ENCODE data around the gene CSNK1D.
A peak's percentile ranks its signal among the peaks of the same experiment; 100 is the strongest.

Gene CSNK1D

DNA sequence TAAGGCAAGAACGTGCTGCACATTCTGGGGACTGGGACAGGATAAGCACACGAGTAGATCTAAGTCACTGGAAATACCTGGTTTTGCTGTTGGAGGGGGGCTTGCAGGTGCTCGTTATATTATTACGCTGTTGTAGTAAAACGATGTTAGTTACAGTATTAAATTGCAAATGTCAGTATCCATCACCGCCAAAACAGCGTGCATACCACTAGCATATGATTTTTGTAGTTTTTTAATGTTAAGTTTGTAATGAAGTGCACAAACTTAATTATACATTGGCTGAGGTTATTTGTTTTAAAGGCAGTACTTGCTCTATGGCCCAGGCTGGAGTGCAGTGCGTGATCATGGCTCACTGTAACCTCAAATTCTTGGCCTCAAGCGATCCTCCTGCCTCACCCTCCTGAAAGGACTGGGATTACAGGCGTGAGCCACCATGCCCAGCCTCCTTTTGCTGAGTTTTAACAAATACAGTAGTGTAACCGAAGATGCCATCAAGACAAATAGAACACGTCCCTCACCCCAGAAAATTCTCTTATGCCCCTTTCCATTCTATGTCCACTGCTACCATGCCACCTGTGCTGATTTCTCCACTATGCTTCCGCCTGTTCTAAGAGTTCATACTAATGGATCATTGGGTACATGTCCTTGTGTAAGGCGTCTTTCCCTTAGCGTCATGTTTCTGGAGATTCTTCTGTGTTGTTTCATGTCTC is 20.7 kb upstream of the CSNK1D start:
- no peak for DNase-seq (ENCODE audit: low spot score)

DNA sequence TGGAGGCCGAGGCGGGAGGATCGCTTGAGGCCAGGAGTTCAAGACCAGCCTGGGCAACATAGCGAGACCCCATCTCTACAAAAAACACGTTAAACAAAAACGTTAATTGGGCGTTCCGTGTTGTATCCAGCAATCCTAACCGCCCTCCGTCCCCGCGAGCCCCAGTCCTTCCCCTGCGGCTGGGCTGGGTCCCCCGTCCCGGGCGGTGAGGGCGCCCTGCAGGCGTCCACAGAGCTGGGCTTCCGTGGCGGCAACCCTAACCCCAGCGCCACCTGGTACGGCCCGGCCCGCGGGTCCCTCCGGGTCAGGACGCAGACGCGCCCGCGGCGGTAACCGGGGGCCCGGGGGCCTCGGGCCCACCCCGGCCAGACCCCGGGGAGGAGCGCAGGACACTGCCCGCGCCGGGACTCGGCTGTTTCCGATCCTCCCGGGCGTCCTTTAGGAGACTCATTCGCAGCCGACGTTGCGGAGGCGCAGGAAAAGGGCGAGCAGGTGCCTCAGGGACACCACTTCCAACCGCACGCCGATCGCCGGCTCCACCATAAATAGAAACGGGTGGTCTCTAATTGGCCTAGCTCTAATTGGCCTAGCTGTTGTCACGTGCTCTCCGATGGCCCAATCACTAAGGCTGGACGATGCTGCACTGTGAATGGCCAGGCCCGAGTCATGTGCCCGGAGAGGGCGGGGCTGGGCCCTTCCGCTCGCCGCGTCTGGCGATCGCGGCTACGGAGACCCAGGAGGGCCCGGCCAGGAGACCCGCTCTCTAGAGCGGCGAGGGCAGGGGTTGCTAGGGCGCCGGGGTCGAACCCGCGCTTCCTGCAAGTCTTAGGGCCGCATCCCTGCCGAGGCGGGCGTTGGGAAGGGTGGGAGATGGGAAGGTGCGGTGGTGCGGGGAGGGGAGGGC is 19.0 kb upstream of the CSNK1D start:
- DNase-seq (ENCODE audit: low spot score), result peak; percentile 96

DNA sequence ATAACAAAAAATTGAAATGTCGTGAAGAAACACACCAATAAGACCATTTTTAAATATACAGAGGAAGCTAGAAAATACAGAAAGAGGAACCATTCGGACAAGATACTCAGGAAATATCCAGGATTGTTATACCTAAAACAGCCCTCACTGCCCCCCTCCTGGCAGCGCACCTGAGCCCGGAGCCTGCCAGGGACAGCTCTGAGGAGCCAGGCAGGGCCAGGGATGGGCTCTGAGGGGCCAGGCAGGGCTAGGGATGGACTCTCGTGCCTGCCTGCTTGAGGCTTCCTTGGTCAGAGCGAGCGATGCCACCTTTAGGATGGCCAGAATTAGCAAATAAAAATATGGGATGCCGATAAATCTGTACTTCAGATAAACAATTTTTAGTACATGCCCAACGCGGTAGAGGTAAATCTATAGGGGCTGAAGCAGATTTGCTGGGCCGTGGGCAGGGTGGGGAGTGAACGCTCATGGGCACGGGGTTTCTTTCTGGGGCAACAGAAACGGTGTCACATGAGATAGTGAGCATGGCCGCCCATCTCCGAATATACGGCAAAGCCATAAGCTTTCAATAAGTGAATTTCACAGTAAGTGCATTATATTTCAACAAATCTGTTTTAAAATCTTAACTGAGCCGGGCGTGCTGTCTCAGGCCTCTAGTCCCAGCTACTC is 18.2 kb upstream of the CSNK1D start:
- no peak for DNase-seq (ENCODE audit: low spot score)

DNA sequence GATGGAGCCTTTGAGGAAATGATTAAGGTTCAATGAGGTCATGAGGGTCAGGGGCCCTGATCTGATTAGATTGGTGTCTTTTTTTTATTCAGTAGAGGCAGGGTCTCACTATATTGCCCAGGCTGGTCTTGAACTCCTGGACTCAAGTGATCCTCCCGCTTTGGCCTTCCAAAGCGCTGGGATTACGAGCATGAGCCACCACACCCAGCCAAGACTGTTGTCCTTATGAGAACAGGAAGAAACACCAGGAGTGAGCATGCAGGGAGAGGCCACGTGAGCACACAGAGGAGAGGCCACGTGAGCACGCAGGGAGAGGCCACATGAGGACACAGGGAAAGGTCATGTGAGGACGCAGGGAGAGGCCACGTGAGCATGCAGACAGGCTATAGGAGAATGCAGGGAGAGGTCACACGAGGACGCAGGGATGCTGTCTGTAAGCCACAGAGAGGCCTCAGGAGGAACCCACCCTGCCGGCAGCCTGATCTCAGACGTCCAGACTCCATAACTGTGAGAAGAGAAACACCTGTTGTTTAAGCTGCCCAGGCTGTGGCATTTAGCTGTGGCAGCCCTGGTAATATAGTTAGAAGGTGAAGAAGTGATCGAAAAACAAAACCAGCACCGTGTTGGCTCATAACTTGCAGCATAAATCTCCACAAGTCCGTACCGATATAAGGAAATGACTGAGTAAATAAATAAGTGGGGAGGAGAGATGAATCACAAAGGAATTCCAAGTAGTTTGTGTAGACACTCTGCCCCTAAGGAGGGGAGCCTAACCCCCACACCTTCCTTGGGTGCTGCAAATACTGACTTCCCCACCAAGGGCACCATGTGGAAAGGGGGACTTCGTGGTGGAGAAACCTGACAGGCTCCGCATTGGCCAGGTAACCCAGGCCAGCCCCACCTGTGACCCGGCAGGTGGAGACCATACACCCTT is 14.6 kb upstream of the CSNK1D start:
- no peak for DNase-seq (ENCODE audit: low spot score)

DNA sequence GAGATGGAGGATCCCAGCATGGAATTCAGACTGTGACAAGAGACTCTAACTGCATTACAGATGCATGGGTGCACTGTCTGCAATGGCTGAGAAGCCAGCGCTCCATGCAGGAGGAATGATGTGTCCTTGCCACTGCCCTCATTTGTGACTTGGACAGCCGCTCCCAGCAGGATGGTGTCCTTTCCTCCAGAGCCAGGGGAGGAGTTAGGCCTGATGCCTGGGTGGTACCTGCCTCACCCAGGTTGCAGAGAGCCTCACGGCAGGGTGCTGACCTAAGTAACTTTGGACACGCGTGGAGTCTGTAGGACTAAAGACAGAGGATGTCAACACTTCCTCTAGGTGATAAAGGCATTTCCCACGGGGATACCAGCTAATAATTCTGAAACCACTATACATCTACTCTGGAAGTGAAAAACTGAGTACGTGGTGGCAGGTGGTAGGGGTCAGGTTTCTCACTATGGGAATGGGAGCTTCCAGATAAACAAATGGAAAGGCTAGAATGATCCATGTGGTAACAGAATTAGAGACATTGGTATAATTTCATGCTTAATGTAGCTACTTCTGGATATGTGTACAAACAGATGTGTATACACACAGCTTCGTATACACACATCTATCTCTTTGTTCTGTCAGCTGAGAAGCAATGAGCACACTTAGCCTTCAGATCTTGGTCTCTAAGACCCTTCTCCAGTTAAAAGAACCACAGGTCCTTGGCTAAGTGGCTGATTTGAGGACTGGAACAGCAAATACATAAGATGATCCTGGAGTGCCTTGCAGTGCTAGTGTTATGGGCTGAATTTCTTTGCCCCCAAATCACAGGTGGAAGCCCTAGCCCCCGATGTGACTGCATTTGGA is 13.7 kb upstream of the CSNK1D start:
- DNase-seq (ENCODE audit: low spot score), result no peak

DNA sequence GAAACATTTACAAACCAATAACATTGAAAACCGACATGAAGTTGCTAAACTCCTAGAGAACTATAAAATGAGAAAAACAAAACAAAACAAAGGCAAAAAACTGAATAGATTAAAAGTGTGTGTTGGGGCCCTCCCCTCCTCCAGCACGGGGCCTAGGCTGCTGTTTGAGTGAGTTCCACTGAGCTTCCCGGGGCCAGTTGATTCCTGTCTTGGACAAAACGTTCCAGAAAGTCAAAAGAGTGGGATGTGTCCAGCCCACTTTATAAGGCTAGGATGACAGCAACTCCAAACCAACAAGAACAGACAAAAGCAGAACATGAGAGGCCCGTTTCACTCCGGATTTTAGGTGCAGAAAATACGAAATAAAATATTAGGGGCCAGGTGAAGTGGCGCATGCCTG is 11.6 kb upstream of the CSNK1D start:
- no peak for DNase-seq (ENCODE audit: low spot score)

DNA sequence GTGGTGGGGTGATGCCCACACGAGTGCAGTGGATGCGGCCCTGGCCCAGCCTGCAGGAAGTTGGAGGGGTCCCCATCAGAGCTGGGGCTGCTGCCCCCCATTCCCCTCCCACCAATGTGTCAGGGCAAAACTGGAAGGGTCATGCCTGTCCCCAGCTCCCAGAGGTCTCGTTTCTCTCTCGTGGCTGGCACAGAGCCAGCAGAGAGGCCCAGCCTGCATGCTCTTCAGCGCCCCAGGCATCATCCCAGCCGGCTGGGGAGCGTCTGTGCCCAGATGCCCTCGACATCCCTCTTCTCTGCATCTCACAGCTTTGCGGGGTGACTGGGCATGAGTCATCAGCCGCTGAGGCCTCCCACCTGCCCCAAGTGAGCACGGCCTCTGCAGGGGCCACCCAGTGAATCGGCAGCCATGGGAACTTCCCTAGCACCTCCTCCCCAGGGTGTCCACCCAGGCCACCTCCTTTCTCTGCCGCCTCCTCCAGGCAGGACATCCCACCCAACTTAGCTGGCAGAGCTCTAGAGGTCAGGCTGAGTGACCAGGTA is 9.8 kb upstream of the CSNK1D start:
- DNase-seq (ENCODE audit: low spot score), result no peak

DNA sequence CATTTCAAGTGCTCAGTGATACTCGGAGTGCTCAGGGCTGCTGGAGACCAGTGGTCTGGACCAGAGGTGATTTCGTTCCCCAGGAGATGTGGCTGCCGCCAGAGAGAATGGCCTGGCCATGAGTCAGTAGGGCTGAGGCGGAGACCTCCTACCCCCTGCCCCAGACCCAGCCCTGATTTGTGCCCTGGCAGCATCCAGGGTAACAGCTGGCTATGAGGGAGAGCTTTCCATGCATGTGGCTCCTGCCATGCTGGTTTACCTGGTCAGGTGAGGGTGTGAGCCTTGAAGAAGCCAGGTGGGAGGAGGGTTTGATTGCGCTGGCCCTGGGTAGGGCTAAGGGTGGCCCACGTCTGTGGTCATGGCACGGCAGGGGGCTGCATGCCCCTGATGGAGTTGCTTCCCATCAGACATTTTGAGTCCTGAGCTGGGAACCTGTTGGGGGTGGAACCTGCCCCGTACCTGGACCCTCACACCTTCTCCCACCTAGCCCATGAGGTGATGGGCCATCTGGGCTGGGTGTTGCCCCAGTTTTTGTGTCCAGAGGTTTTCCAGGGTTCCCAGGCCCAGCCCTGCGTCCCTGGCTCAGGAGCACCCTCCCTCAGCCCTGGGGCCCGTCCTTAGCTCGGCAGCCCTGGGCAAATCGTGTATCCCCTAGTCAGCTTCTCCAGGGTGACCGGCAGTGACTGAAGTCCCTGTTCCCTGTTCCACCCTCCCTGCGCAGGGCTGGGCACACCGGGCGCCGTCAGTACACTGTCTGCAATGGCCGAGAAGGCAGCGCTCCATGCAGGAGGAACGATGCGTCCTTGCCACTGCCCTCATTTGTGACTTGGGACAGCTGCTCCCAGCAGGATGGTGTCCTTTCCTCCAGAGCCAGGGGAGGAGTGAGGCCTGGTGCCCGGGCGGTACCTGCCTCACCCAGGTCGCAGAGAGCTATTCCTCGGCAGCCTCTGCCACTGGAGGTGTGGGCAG is 9.0 kb upstream of the CSNK1D start:
- DNase-seq (ENCODE audit: low spot score), result no peak

DNA sequence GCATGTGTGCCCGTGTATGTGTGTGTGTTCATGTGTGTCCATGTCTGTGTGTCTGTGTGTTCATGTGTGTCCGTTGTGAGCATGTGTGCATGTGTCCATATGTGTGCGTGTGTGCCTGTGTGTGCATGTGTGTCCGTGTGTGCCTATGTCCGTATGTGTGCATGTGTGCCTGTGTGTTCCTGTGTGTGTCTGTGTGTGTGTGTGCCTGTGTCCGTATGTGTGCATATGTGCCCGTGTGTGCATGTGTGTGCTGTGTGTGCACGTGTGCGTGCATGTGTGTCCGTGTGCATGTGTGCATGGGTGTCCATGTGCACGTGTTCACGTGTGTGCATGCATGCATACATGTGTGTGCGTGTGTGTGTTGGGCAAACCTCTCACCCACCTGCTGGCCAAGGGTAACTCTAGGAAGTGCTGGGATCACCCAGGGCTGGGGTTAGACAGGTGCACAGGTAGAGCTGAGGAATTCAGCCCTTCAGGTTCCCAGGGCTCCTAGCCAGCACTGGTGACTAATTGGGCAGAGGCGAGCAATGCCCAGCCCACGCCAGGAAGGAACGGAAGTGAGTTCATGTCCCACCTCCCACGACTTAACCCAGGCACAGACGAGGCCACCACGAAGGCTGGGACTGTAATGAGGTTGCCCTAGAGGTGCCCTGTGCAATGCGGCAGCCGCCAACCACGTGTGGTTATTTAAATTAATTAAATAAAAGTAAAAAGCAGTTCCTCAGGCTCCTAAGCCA is 8.2 kb upstream of the CSNK1D start:
- no peak for DNase-seq (ENCODE audit: low spot score)

DNA sequence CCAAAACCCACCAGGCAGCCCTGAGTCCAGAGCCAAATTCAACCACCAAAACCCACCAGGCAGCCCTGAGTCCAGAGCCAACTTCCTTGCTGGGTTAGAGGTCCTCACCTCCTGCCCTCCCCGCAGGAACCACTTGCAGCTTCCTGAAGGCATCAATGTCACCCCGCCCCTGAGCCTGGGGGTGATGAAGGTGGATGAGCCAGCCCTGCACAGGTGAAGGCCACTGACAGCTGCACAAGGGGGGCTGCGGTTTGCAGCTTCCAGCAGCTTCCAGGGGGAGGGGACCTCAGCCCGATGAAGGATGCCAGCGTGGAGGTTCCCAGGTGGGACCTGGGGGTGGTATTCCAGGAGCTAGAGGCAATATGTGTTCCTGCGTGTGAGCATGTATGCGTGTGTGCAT is 7.6 kb upstream of the CSNK1D start:
- DNase-seq (ENCODE audit: low spot score), result no peak

DNA sequence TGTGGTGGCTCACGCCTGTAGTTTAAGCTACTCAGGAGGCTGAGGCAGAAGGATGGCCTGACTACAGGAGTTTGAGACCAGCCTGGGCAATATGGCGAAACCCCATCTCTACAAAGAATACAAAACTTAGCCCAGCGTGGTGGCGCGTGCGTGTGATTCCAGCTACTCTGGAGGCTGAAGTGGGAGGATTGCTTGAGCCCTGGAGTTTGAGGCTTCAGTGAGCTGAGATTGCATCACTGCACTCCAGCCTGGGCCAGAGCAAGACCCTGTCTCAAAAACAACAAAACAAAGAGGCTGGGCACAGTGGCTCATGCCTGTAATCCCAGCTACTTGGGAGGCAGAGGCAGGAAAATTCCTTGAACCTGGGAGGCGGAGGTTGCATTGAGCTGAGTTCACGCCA is 7.0 kb upstream of the CSNK1D start:
- DNase-seq (ENCODE audit: low spot score), result no peak

DNA sequence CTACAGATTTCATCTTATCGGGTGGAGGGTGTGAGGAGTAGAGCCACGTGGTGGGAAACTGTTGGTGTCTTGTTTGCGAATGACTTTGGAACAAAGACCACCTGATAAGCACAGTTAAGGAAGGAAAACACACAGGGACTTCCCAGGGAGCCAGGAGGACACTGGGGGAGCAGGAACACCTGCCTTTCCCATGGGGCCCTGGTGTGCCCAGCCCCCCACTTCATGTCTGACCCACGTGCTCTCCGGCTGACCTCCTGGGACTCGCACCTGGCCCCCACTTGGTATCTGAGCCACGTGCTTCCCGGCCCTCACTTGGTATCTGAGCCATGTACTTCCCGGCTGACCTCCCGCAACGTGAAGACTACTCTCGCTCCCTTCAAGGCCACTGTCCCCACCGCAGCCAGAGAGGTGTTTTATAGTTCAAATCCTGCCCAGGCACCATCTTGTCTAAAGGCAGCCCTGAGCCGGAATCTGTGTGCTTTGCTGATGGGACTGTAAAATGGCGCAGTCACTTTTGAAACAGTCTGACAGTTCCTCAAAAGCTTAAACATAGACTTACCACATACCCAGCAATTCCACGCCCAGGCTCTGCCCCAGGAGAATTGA is 5.4 kb upstream of the CSNK1D start:
- DNase-seq (ENCODE audit: low spot score), result no peak

DNA sequence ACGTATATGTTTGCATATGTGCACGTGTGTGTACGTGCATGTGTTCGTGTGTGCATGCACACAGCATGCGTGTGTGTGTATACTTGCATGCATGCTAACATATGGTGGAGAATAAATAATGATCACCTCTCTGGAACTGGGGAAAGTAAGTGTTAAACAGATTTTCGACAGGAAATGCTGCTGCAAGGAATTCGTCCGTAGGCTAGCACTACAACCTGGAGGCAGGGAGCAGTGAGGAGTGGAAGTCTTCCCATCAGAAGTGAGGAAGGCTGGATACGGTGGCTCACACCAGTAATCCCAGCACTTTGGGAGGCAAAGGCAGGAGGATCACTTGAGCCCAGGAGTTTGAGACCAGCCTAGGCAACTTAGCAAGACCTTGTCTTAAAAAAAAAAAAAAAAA is 4.8 kb upstream of the CSNK1D start:
- no peak for DNase-seq (ENCODE audit: low spot score)

DNA sequence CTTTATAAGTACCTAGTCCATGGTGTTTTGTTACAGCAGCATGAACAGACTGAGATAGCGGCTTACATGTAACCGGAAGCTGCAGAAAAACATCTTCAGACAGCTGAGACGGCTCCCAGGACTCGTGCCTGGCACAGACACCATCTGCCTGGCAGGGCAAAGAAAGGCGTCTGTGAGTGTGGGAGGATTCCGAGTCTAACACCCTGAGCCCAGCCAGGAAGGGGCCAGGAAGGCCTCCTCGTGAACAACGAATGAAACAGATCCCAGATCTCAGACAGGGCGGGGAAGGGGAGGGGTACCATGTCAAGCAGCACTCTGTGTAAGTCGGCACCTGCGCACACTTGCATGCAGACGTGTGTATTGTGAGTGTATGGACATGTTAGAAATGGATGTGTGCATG is 4.4 kb upstream of the CSNK1D start:
- DNase-seq (ENCODE audit: low spot score), result no peak

DNA sequence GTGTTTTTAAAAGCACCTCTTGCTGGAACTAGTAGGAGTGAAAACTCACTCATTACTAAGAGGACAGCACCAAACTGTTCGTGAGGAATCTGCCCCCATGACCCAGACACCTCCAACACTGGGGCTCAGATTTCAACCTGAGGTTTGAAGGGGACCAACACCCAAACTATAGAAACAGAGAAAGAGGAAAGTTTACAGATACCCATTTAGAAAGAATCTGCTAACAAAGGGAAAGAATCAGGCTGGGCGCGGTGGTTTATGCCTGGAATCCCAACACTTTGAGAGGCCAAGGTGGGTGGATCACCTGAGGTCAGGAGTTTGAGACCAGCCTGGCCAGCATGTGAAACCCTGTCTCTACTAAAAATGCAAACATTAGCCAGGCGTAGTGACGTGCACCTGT is 3.4 kb upstream of the CSNK1D start:
- no peak for DNase-seq (ENCODE audit: low spot score)

DNA sequence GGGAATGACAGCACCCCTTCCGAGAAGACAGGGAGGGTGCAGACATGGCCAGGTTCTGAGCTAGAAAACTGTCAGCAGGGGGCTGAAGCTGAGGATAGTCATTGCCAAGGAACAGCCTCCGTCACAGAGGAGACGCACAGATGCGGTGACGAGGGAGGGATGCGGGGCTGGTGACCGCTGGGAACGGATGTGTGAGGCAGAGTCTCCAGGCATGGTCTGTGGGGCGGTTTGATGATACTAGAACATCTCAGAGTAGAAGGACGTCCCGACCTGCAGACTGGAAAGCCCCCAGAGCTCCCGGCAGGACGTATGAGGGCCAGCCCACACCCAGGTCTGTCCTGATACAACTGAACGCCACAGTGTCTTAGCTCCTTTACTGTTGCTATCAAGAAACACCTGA is 1.8 kb upstream of the CSNK1D start:
- no peak for DNase-seq (ENCODE audit: low spot score)

DNA sequence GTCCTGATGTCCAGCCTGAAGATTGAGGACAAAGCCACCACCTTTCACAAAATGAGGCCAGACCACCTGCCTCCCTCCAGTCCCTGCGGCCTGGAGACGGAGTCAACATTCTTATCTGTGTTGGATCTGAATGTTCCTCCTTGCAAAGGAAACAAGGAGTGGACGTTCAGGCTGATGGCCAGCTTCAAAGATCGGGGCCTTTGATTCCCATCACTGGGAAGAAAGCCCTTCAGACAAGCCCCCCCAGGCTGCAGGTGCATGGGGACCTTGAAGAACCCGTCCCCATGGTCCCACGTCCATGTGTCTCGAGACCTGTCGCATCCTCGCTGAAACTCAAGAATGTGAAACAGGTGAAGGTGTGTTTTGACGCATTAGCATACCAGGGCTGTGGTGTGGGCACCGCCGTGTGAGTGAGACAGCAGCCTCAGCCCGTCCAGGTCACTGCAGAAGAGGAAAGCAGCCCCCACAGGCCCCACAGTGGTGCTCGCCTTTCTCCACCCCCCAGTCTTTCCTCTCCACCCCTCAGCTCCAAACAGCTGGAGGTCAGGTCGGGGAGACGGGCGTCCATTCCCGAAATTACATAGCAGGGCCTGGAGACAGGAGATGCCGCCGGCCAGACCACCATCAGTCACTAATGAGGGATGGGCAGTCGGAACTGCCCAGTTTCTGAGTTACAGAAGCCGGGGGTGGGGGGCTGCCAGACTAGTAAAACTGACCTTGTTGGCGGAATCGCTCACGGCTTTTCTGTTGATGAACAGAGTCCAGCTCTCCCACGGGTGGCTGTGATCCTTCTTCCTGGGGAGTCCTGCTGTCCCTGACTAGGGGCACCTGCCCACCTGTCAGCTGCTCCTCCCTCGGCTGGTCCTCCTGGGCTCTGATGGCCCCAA is 877 bp upstream of the CSNK1D start:
- DNase-seq (ENCODE audit: low spot score), result no peak

Data from CD4-positive, alpha-beta T cell treated with Interleukin-6 at 100 ng/mL for 8 hours (primary cell).